ENCODE data around the gene DOK5. TPM values are rescaled to one million over a fixed set of nuclear protein-coding genes. Genes with fewer than 3 reads are reported as not detected.

Gene DOK5
- total and polyA plus RNA-seq, 5 donors from 2014 or later = 0.11 to 0.36 (median 0.26) TPM; not detected in 2

DNA sequence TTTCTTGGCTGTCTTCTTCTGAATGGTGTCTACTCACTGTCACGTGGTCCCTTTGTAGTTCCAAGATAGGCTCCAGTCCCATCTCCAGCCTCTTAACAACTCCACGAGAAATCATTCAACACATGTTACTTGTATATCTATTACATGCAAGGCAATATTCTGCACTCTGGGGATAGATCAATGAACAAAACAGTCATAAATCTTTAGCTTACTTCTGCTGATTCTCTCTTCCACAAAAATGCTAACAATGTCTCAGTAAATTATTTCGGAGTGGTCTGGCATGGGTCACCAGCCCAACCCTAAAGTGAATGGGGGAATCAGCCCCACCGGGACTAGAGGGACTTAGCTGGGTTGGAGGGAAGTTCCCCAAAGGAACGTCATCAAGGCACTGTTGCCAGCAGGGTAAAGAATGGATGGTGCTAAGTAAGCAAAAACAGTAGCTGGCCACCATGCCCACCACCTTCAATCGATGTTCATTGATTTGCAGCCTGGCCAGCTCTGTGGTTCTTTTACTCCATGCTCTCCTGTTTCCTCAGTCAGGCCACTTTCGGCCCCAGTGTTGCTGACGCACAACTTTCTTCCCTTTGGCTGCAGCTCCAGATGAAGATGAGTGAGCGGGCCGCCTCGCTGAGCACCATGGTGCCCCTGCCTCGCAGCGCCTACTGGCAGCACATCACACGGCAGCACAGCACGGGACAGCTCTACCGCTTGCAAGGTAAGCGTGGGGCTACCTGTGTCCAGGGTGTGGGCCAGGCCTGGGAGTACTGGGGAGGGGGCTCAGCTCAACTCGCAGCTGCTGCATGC, 167.7 kb downstream of the DOK5 start:
- no peaks in the 10 kb centered on the region for H3K36me3 ChIP-seq (ENCODE audit: control insufficient read depth, insufficient read depth, low read length)
- H3K36me3 Mint-ChIP-seq = no peaks in the 10 kb centered on the region
- H3K4me1 ChIP-seq (ENCODE audit: control insufficient read depth, insufficient read depth, low read length, poor library complexity, severe bottlenecking) = no peaks in the 10 kb centered on the region
- no peaks in the 10 kb centered on the region for H3K9me3 ChIP-seq (ENCODE audit: control insufficient read depth in 2 of 2, low read length in 2 of 2)
- no peak overlapping the region for H3K27ac ChIP-seq (ENCODE audit: insufficient read depth, low read length, poor library complexity, severe bottlenecking)
- no peak for DNase-seq
- H3K4me3 Mint-ChIP-seq = no peak overlapping the region
- no peak overlapping the region for H3K27ac Mint-ChIP-seq
- no peaks in the 10 kb centered on the region for H3K4me1 Mint-ChIP-seq
- H3K27me3 ChIP-seq (ENCODE audit: control insufficient read depth, insufficient read depth, low read length) = no peaks in the 10 kb centered on the region
- H3K4me3 ChIP-seq (ENCODE audit: low read depth, low read length) = no peak overlapping the region
- H3K9me3 Mint-ChIP-seq = peaks cover 0 to 2% (median 0%) of the 10 kb centered on the region in 7 donors
- H3K27me3 Mint-ChIP-seq = no peaks in the 10 kb centered on the region
- no peak for ATAC-seq (ENCODE audit: low read depth in 2 of 2)

DNA sequence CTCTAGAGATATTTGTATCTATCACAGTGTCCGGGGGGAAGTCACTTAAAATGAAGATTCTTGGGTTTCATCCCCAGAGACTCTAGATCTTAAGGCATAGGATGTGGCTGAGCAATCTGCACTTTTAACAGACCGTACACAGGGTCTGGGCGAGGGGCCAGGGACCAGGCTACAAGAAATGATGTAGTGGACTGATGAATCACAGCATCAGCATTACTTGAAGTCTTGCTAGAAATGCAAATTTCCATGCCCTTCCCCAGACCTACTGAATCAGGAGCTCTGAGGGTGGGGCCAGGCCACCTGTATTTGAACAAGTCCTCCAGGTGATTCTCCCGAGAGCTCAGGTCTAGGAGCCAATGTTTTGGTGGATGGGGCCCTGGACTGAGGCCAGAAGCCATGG, 168.4 kb downstream of the DOK5 start:
- Histone ChIP-seq H3K4me3 (ENCODE audit: low read depth, low read length) (no peak overlapping the region), H3K4me1 (ENCODE audit: control insufficient read depth, insufficient read depth, low read length, poor library complexity, severe bottlenecking) (no peaks in the 10 kb centered on the region), H3K27ac (ENCODE audit: insufficient read depth, low read length, poor library complexity, severe bottlenecking) (no peak overlapping the region), H3K36me3 (ENCODE audit: control insufficient read depth, insufficient read depth, low read length) (no peaks in the 10 kb centered on the region), H3K9me3 (ENCODE audit: control insufficient read depth in 2 of 2, low read length in 2 of 2) (no peaks in the 10 kb centered on the region), H3K27me3 (ENCODE audit: control insufficient read depth, insufficient read depth, low read length) (no peaks in the 10 kb centered on the region)
- Mint-ChIP-seq H3K4me3 (no peak overlapping the region), H3K27ac (no peak overlapping the region), H3K27me3 (no peaks in the 10 kb centered on the region), H3K9me3 (peaks cover 0 to 2% (median 0%) of the 10 kb centered on the region in 7 donors), H3K4me1 (no peaks in the 10 kb centered on the region), H3K36me3 (no peaks in the 10 kb centered on the region)
- ATAC-seq (ENCODE audit: low read depth in 2 of 2) = no peak
- no peak for DNase-seq

DNA sequence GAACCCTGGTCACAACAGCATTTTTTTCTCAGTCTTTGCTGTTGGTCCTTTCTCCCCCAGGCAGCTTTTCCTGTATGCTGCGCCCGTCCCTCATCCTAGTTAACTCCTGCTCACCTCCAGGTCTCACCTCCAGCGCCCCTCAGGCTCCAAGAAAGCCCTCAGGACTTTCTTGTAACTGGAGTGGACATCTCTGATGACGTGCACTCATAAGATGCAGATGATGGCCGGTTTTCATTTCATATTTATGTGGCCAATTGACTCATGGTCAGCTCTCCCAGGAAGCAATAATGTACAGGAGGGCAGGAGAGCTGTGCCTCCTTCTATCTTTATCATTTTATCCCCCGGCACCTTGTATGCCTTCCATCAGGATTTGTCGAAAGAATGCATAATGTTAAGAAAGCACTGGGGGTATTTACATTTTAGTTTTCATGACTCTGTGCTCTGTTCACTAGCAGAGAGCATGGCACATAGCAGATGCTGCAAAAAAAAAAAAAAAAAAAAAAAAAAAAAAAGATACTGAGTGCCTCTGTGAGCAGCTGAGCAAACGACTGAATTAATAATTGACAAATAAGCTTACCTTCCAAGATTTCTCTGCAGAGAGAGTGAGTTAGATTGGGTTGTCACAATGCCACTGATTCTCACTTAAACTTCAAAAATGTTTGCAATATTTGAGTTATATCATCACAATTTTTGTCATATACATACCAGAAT, 170.2 kb downstream of the DOK5 start:
- ATAC-seq (ENCODE audit: low read depth in 2 of 2) = no peak
- Histone ChIP-seq H3K27me3 (ENCODE audit: control insufficient read depth, insufficient read depth, low read length) (no peaks in the 10 kb centered on the region), H3K9me3 (ENCODE audit: control insufficient read depth in 2 of 2, low read length in 2 of 2) (no peaks in the 10 kb centered on the region), H3K36me3 (ENCODE audit: control insufficient read depth, insufficient read depth, low read length) (no peaks in the 10 kb centered on the region), H3K4me1 (ENCODE audit: control insufficient read depth, insufficient read depth, low read length, poor library complexity, severe bottlenecking) (no peaks in the 10 kb centered on the region), H3K27ac (ENCODE audit: insufficient read depth, low read length, poor library complexity, severe bottlenecking) (no peak overlapping the region), H3K4me3 (ENCODE audit: low read depth, low read length) (no peak overlapping the region)
- H3K4me1 Mint-ChIP-seq = no peaks in the 10 kb centered on the region
- no peaks in the 10 kb centered on the region for H3K36me3 Mint-ChIP-seq
- DNase-seq = no peak
- H3K27ac Mint-ChIP-seq = no peak overlapping the region
- no peak overlapping the region for H3K4me3 Mint-ChIP-seq
- peaks cover 0 to 2% (median 0%) of the 10 kb centered on the region in 7 donors for H3K9me3 Mint-ChIP-seq
- peaks cover 4% of the 10 kb centered on the region for H3K27me3 Mint-ChIP-seq

GRCh38 chr20:54646156-54646517, 170.7 kb downstream of the DOK5 start:
- Mint-ChIP-seq H3K27me3 (peaks cover 4% of the 10 kb centered on the region), H3K36me3 (no peaks in the 10 kb centered on the region), H3K27ac (no peak overlapping the region), H3K9me3 (peaks cover 0 to 2% (median 0%) of the 10 kb centered on the region in 7 donors), H3K4me3 (no peak overlapping the region), H3K4me1 (no peaks in the 10 kb centered on the region)
- no peak overlapping the region for H3K27ac ChIP-seq (ENCODE audit: insufficient read depth, low read length, poor library complexity, severe bottlenecking)
- H3K27me3 ChIP-seq (ENCODE audit: control insufficient read depth, insufficient read depth, low read length) = no peaks in the 10 kb centered on the region
- H3K36me3 ChIP-seq (ENCODE audit: control insufficient read depth, insufficient read depth, low read length) = no peaks in the 10 kb centered on the region
- no peak for DNase-seq
- ATAC-seq (ENCODE audit: low read depth in 2 of 2) = no peak
- H3K4me3 ChIP-seq (ENCODE audit: low read depth, low read length) = no peak overlapping the region
- no peaks in the 10 kb centered on the region for H3K4me1 ChIP-seq (ENCODE audit: control insufficient read depth, insufficient read depth, low read length, poor library complexity, severe bottlenecking)
- no peaks in the 10 kb centered on the region for H3K9me3 ChIP-seq (ENCODE audit: control insufficient read depth in 2 of 2, low read length in 2 of 2)

GRCh38 chr20:54648421-54649142, 173.2 kb downstream of the DOK5 start:
- Mint-ChIP-seq H3K4me3 (no peak overlapping the region), H3K36me3 (no peaks in the 10 kb centered on the region), H3K9me3 (no peaks in the 10 kb centered on the region), H3K27ac (no peak overlapping the region), H3K4me1 (no peaks in the 10 kb centered on the region), H3K27me3 (peaks cover 4% of the 10 kb centered on the region)
- ATAC-seq (ENCODE audit: low read depth in 2 of 2) (no peak), DNase-seq (no peak)
- H3K36me3 ChIP-seq (ENCODE audit: control insufficient read depth, insufficient read depth, low read length) = no peaks in the 10 kb centered on the region
- no peaks in the 10 kb centered on the region for H3K9me3 ChIP-seq (ENCODE audit: control insufficient read depth in 2 of 2, low read length in 2 of 2)
- no peaks in the 10 kb centered on the region for H3K27me3 ChIP-seq (ENCODE audit: control insufficient read depth, insufficient read depth, low read length)
- no peaks in the 10 kb centered on the region for H3K4me1 ChIP-seq (ENCODE audit: control insufficient read depth, insufficient read depth, low read length, poor library complexity, severe bottlenecking)
- H3K4me3 ChIP-seq (ENCODE audit: low read depth, low read length) = no peak overlapping the region
- H3K27ac ChIP-seq (ENCODE audit: insufficient read depth, low read length, poor library complexity, severe bottlenecking) = no peak overlapping the region

GRCh38 chr20:54649511-54649962, 174.1 kb downstream of the DOK5 start:
- H3K27me3 Mint-ChIP-seq = peaks cover 4% of the 10 kb centered on the region
- H3K27ac Mint-ChIP-seq = no peak overlapping the region
- Histone ChIP-seq H3K27ac (ENCODE audit: insufficient read depth, low read length, poor library complexity, severe bottlenecking) (no peak overlapping the region), H3K4me3 (ENCODE audit: low read depth, low read length) (no peak overlapping the region), H3K36me3 (ENCODE audit: control insufficient read depth, insufficient read depth, low read length) (no peaks in the 10 kb centered on the region), H3K27me3 (ENCODE audit: control insufficient read depth, insufficient read depth, low read length) (no peaks in the 10 kb centered on the region), H3K4me1 (ENCODE audit: control insufficient read depth, insufficient read depth, low read length, poor library complexity, severe bottlenecking) (no peaks in the 10 kb centered on the region), H3K9me3 (ENCODE audit: control insufficient read depth in 2 of 2, low read length in 2 of 2) (no peaks in the 10 kb centered on the region)
- DNase-seq = peak; percentile 15 to 63 (median 27)
- H3K36me3 Mint-ChIP-seq = no peaks in the 10 kb centered on the region
- no peak overlapping the region for H3K4me3 Mint-ChIP-seq
- no peak for ATAC-seq (ENCODE audit: low read depth in 2 of 2)
- H3K4me1 Mint-ChIP-seq = no peaks in the 10 kb centered on the region
- no peaks in the 10 kb centered on the region for H3K9me3 Mint-ChIP-seq

GRCh38 chr20:54650052-54650719, 174.8 kb downstream of the DOK5 start:
- H3K27ac Mint-ChIP-seq = no peak overlapping the region
- Histone ChIP-seq H3K27ac (ENCODE audit: insufficient read depth, low read length, poor library complexity, severe bottlenecking) (no peak overlapping the region), H3K36me3 (ENCODE audit: control insufficient read depth, insufficient read depth, low read length) (no peaks in the 10 kb centered on the region), H3K4me3 (ENCODE audit: low read depth, low read length) (no peak overlapping the region), H3K9me3 (ENCODE audit: control insufficient read depth in 2 of 2, low read length in 2 of 2) (no peaks in the 10 kb centered on the region), H3K27me3 (ENCODE audit: control insufficient read depth, insufficient read depth, low read length) (no peaks in the 10 kb centered on the region), H3K4me1 (ENCODE audit: control insufficient read depth, insufficient read depth, low read length, poor library complexity, severe bottlenecking) (no peaks in the 10 kb centered on the region)
- no peaks in the 10 kb centered on the region for H3K36me3 Mint-ChIP-seq
- peaks cover 4% of the 10 kb centered on the region for H3K27me3 Mint-ChIP-seq
- H3K4me1 Mint-ChIP-seq = no peaks in the 10 kb centered on the region
- ATAC-seq (ENCODE audit: low read depth in 2 of 2) = no peak
- H3K9me3 Mint-ChIP-seq = no peaks in the 10 kb centered on the region
- no peak for DNase-seq
- no peak overlapping the region for H3K4me3 Mint-ChIP-seq

Data from CD4-positive, CD25-positive, alpha-beta regulatory T cell (primary cell).